B cell (primary cell): ENCODE results near the gene NTRK2. TPM values are rescaled to one million over a fixed set of nuclear protein-coding genes. Genes with fewer than 3 reads are reported as not detected.

Experiments
- ATAC-seq: fragments of 200-7000 bp; cut with Tn5 transposase; one replicate; pipeline ENCODE4 v1.10.0; 2021; ENCODE audit warnings: low read depth, mild to moderate bottlenecking, moderate number of reproducible peaks, moderate library complexity
- CTCF ChIA-PET: fragments of 350-600 bp; sonication (Branson Sonifier 250); formaldehyde crosslinking; loops from one replicate; lab custom pipeline; 2021; ENCODE audit warnings: antibody characterized with exemption, inconsistent platforms; lab: Charles Lee
- POLR2A ChIA-PET: fragments of 350-600 bp; sonication (Branson Sonifier 250); formaldehyde crosslinking; loops from one replicate; lab custom pipeline; 2021; ENCODE audit warnings: antibody characterized with exemption; lab: Charles Lee
- DNase-seq: peaks from one replicate; pipeline ENCODE4 v3.0.0; 2013
- H2AFZ ChIP-seq: 2 replicates; pipeline ENCODE4 v1.6.1; 2012; ENCODE audit warnings: mild to moderate bottlenecking, low read depth, low read length; ENCODE audit not compliant: insufficient read depth, poor library complexity, severe bottlenecking
- H3K27ac ChIP-seq, 2 donors: 1 replicate in 1 of 2; 2 replicates in 1 of 2; pipeline ENCODE4 v1.5.1; 2012 to 2013; ENCODE audit warnings: low read length in 2 of 2, mild to moderate bottlenecking in 2 of 2, moderate library complexity in 1 of 2
- H3K27me3 ChIP-seq, 4 experiments: fragments of 200-600 bp in 1 of 4; sonication (generic) in 1 of 4; replicated peaks in 1 of 4; 1 replicate in 2 of 4; 2 replicates in 2 of 4; pipeline versions ENCODE4 v1.6.1 to v1.7.0; 2013 to 2016; ENCODE audit warnings: low read length in 3 of 4, mild to moderate bottlenecking in 2 of 4, mixed read lengths in 1 of 4, moderate library complexity in 1 of 4; ENCODE audit not compliant: insufficient read depth in 4 of 4, control insufficient read depth in 3 of 4; ENCODE audit errors: control extremely low read depth in 1 of 4
- H3K36me3 ChIP-seq, 2 experiments: replicated peaks in 1 of 2; 1 replicate in 1 of 2; 2 replicates in 1 of 2; pipeline versions ENCODE4 v1.6.1 to v1.7.1; 2013; ENCODE audit warnings: low read length in 1 of 2; ENCODE audit not compliant: insufficient read depth in 2 of 2, control insufficient read depth in 1 of 2; ENCODE audit errors: control extremely low read depth in 1 of 2, extremely low read depth in 1 of 2
- H3K4me1 ChIP-seq, 2 donors: fragments of 200-600 bp in 1 of 2; sonication (generic) in 1 of 2; 1 replicate in 1 of 2; 2 replicates in 1 of 2; pipeline versions ENCODE4 v1.5.1 to v1.6.1; 2013 to 2017; ENCODE audit warnings: low read length in 2 of 2; ENCODE audit not compliant: control insufficient read depth in 2 of 2, insufficient read depth in 2 of 2
- H3K4me2 ChIP-seq: replicated peaks from 2 replicates; pipeline ENCODE3; 2012; ENCODE audit warnings: mild to moderate bottlenecking, low read depth, low read length; ENCODE audit not compliant: poor library complexity, severe bottlenecking
- H3K4me3 ChIP-seq, 5 experiments: fragments of 200-600 bp in 1 of 5; sonication (generic) in 1 of 5; 1 replicate in 3 of 5; 2 replicates in 2 of 5; pipeline versions ENCODE4 v1.5.1 to v1.7.0; 2011 to 2016; ENCODE audit warnings: low read length in 4 of 5, mild to moderate bottlenecking in 4 of 5, low read depth in 2 of 5, control low read depth in 1 of 5, moderate library complexity in 1 of 5; ENCODE audit not compliant: insufficient read depth in 1 of 5; ENCODE audit errors: control extremely low read depth in 1 of 5, extremely low read depth in 1 of 5
- H3K79me2 ChIP-seq: fragments of 200-600 bp; sonication (generic); one replicate; pipeline ENCODE4 v1.6.0; 2016; ENCODE audit warnings: low read length; ENCODE audit not compliant: control insufficient read depth, insufficient read depth
- H3K9ac ChIP-seq: fragments of 200-600 bp; sonication (generic); 2 replicates; pipeline ENCODE4 v1.6.1; 2017; ENCODE audit warnings: mild to moderate bottlenecking, low read length, moderate library complexity
- H3K9me3 ChIP-seq, 3 donors: one replicate each; pipeline versions ENCODE4 v1.6.1 to v1.7.1; 2013; ENCODE audit warnings: low read length in 2 of 3; ENCODE audit not compliant: control insufficient read depth in 2 of 3, insufficient read depth in 1 of 3; ENCODE audit errors: control extremely low read depth in 1 of 3
- H4K20me1 ChIP-seq: 2 replicates; pipeline ENCODE4 v1.6.0; 2012; ENCODE audit warnings: mild to moderate bottlenecking, low read length; ENCODE audit not compliant: insufficient read depth, control insufficient read depth, poor library complexity, severe bottlenecking
- H3K27ac Mint-ChIP-seq: one replicate; pipeline ENCODE4 v1.8.0; 2021; ENCODE audit warnings: mixed read lengths
- H3K27me3 Mint-ChIP-seq: one replicate; pipeline ENCODE4 v1.8.0; 2021; ENCODE audit warnings: mixed read lengths
- H3K4me1 Mint-ChIP-seq: one replicate; pipeline ENCODE4 v1.8.0; 2021; ENCODE audit warnings: mixed read lengths
- H3K4me3 Mint-ChIP-seq: one replicate; pipeline ENCODE4 v1.8.0; 2021; ENCODE audit warnings: mixed read lengths
- H3K9me3 Mint-ChIP-seq: one replicate; pipeline ENCODE4 v1.8.0; 2022; ENCODE audit warnings: mixed read lengths; ENCODE audit not compliant: insufficient read depth
- CTCF ChIP-seq: fragments of 200-600 bp; IDR thresholded peaks from one replicate; pipeline ENCODE4 v1.8.0; 2022; ENCODE audit warnings: antibody characterized with exemption, mild to moderate bottlenecking
- EZH2 ChIP-seq: IDR thresholded peaks from 2 replicates; pipeline ENCODE4 v1.6.1; 2012; ENCODE audit warnings: borderline replicate concordance, low read depth, mild to moderate bottlenecking, moderate library complexity, low read length; ENCODE audit not compliant: insufficient read depth, poor library complexity, severe bottlenecking
- WGBS: methylation state at CpG from one replicate; pipeline ENCODE4 v1.1.5; 2013; ENCODE audit warnings: missing lambda C conversion rate; ENCODE audit not compliant: insufficient coverage; 5-methylcytosine and 5-hydroxymethylcytosine counted together
- intact Hi-C: fragments of 100-400 bp; cut with micrococcal nuclease; formaldehyde crosslinking; loops from one replicate; pipeline ENCODE4 v1.10.0; 2022
- polyA plus RNA-seq: library from polyadenylated mRNA; depleted of rRNA; stranded (reverse); fragments of >200 nt; gene quantifications from 2 replicates; pipeline ENCODE4 v1.2.3, GENCODE V29; 2012
- total RNA-seq, 2 donors: library from RNA; stranded (reverse); fragments of 120-200 nt in 1 of 2; gene quantifications; 1 replicate in 1 of 2; 2 replicates in 1 of 2; pipeline versions ENCODE4 v1.2.3 to v1.2.4, GENCODE V29; 2013 to 2022

Gene NTRK2
- total and polyA plus RNA-seq, 2 donors (not counting 1 experiment from before 2014, with no cell fraction given) = 0.03 to 0.10 TPM

DNA sequence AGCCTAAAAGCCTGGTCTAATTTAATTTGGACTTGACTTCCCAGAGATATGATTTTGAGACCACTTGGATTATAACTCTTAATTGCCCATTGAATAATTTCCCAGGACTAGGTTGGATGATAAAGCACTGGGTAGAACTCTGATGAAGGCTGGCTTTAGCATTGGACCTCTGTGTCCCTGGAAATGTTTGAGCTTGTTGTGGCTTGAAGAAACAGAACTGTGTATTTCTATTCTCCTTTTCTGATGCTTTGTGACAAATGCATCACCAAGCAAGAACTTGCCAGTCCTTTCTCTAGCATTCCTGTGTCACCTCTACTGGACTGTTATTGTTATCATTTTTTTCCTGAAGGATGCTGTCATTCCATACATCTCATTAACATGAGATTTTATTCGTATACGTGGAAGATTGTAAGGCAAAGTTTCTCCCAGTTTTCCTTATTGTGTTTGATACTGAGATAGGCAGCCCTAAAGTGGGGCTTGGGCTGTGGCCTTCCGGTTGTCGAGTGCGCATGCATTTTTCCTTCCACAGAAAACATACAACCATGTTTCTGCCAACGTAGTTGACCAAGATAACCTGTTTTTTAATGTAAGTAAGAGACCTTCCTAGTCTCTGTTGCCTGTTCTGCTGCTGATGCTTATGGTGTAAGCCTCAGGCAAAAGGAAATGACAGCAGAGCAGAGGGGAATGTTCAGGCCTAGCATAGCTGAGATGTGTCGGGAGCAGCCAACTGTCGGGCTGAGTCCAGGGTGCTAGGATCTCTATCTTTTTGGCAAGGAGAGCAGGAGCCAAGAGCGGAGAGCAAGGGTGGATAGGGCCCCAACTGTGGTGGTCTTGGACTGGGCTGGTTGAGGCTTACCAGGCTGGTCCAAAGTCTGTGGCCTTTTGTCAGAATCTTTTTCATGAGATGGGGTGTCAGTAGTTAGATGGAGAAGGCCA lies 2.3 kb downstream of the NTRK2 start:
- Histone ChIP-seq H3K9me3 (peaks cover 0 to 3% (median 0%) of the 10 kb centered on the region in 3 donors), H3K79me2 (no peaks in the 10 kb centered on the region), H3K27ac (no peak overlapping the region), H3K27me3 (peaks cover 0 to 33% (median 12%) of the 10 kb centered on the region in 4 experiments), H4K20me1 (no peaks in the 10 kb centered on the region), H3K4me1 (peaks cover 15 to 21% of the 10 kb centered on the region in 2 donors), H3K4me2 (no peak overlapping the region), H2AFZ (no peak overlapping the region), H3K4me3 (no peak overlapping the region), H3K9ac (no peak overlapping the region), H3K36me3 (no peaks in the 10 kb centered on the region)
- 93% methylated on average over 3 of the region's 9 CpGs for WGBS
- no peak for TF ChIP-seq EZH2
- TF ChIP-seq CTCF = no peak
- intact Hi-C loops = no loop called here
- no peak overlapping the region for H3K4me3 Mint-ChIP-seq
- ChIA-PET CTCF (no interaction called here), POLR2A (no interaction called here)
- ATAC-seq = no peak
- peaks cover 20% of the 10 kb centered on the region for H3K4me1 Mint-ChIP-seq
- H3K27ac Mint-ChIP-seq = no peak overlapping the region
- peaks cover 47% of the 10 kb centered on the region for H3K27me3 Mint-ChIP-seq
- DNase-seq = no peak
- H3K9me3 Mint-ChIP-seq = no peaks in the 10 kb centered on the region

GRCh38 chr9:84673806-84674205 lies 4.3 kb downstream of the NTRK2 start:
- ChIA-PET CTCF (no interaction called here), POLR2A (interaction anchor here (0.8 kb wide), 1 partner anchor 968 kb away, joined by 3 read pairs; no protein-coding TSS in a partner anchor)
- no peak overlapping the region for H3K27ac Mint-ChIP-seq
- TF ChIP-seq CTCF (no peak), EZH2 (no peak)
- H2AFZ ChIP-seq = no peak overlapping the region
- peaks cover 12% of the 10 kb centered on the region for H3K4me1 Mint-ChIP-seq
- no peak for DNase-seq
- no peak overlapping the region for H3K27ac ChIP-seq
- no peak for ATAC-seq
- H3K9ac ChIP-seq = no peak overlapping the region
- no peak overlapping the region for H3K4me3 Mint-ChIP-seq
- H3K9me3 Mint-ChIP-seq = no peaks in the 10 kb centered on the region
- H3K4me2 ChIP-seq = no peak overlapping the region
- peaks cover 31% of the 10 kb centered on the region for H3K27me3 Mint-ChIP-seq
- H3K4me1 ChIP-seq = peaks cover 8 to 9% of the 10 kb centered on the region in 2 donors
- WGBS = 100% methylated on average over 2 of the region's 4 CpGs
- intact Hi-C loops = no loop called here
- H3K79me2 ChIP-seq = no peaks in the 10 kb centered on the region
- H3K27me3 ChIP-seq = peaks cover 0 to 22% (median 9%) of the 10 kb centered on the region in 4 experiments
- H3K4me3 ChIP-seq = no peak overlapping the region
- H4K20me1 ChIP-seq = no peaks in the 10 kb centered on the region
- no peaks in the 10 kb centered on the region for H3K36me3 ChIP-seq
- peaks cover 0 to 3% (median 0%) of the 10 kb centered on the region in 3 donors for H3K9me3 ChIP-seq
